ENCODE results near the gene PIANP. TPM values are rescaled to one million over a fixed set of nuclear protein-coding genes. Genes with fewer than 3 reads are reported as not detected.

PIANP gene
- total RNA-seq, 2 experiments from 2014 or later: not detected

DNA sequence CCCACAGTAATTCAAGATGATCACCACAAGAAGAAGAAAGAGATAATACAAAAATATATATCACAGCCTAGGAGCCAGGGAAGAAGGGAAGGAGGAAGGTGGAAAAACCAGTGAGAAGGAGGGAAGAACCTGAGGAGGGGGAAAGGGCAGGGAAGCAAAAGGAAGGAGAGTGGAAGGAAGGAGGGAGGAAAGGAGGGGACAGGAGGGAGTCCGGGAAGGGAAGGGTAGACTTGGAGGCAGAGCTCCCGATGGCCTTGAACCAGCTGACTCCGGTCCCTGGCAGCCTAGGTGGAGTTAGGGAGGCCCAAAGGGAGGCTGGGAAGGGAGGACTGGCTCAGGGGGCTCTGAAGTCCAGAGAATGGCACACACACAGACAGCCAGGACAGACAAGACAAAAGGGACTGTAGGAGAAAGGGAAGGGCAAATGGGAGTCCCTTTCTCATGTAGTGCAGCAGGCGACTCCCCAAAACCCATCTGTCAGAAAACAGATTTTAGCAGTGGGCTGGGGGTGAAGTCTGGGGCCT, 6.7 kb downstream of the PIANP start:
- no peak for ATAC-seq
- POLR2A ChIA-PET: no interaction called here
- Mint-ChIP-seq H3K27me3 (ENCODE audit: low read depth) (peaks cover 10% of the 10 kb centered on the region), H3K4me1 (ENCODE audit: low read depth) (peaks cover 22% of the 10 kb centered on the region), H3K9me3 (ENCODE audit: insufficient read depth) (no peaks in the 10 kb centered on the region), H3K27ac (peak overlapping the region; percentile 0), H3K36me3 (ENCODE audit: low read depth) (no peaks in the 10 kb centered on the region), H3K4me3 (no peak overlapping the region)
- DNase-seq: no peak
- CTCF ChIA-PET: interaction anchor here (1.2 to 1.7 kb wide), 2 partner anchors 10 to 75 kb away, joined by 3 to 6 read pairs; no protein-coding TSS in a partner anchor

DNA sequence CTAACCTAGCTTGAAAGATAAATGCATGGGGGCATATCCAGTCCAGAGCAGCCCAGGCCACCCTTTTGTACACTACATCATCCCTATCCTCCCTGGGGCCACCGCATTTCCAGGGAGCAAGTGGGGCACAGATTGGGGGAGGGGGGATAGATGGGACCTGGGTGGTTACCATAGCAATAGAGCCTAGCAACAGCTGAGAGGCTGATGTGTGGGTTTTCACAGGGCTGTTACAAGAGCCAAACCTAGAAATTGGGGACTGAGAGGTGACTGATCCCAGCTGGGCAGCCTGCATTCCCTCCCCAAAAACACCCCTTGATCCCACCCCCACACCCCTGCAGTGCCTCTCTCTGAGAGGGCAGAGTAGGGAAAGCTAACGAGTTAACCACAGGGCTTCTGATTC, 7.7 kb downstream of the PIANP start:
- peaks cover under 1% of the 10 kb centered on the region for H3K27me3 Mint-ChIP-seq (ENCODE audit: low read depth)
- H3K4me1 Mint-ChIP-seq (ENCODE audit: low read depth): peaks cover 21% of the 10 kb centered on the region
- no peak for DNase-seq
- no peak overlapping the region for H3K4me3 Mint-ChIP-seq
- no peak for ATAC-seq
- H3K27ac Mint-ChIP-seq: peak overlapping the region; percentile 7
- ChIA-PET CTCF (interaction anchor here (1.2 to 2.3 kb wide), 7 partner anchors 9 to 231 kb away, joined by 3 to 7 read pairs (median 4); partner anchors contain the start of gene COPS7A), POLR2A (interaction anchor here (1.6 kb wide), 1 partner anchor 32 kb away, joined by 4 read pairs; no protein-coding TSS in a partner anchor)
- no peaks in the 10 kb centered on the region for H3K9me3 Mint-ChIP-seq (ENCODE audit: insufficient read depth)
- peaks cover 5% of the 10 kb centered on the region for H3K36me3 Mint-ChIP-seq (ENCODE audit: low read depth)

DNA sequence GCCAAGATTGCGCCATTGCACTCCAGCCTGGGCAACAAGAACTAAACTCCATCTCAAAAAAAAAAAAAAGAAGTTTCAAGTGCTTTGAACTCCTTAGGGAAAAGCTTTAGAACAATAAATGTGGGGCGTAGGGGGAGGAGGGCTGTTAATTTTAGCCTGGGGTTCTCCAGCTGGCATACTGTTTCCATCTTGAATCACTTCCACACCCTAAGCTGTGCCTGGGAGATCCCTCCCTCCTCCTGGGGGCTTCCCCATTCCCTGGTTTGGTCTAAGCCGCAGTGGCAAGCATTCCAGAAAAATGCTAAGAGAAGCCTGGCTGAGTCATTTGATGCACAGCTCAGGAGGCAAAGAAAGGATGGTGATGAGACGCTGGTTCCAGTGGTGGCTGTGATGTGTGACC, 9.1 kb downstream of the PIANP start:
- Mint-ChIP-seq H3K4me3 (peak overlapping the region; percentile 4), H3K36me3 (ENCODE audit: low read depth) (peaks cover 18% of the 10 kb centered on the region), H3K4me1 (ENCODE audit: low read depth) (peaks cover 35% of the 10 kb centered on the region), H3K9me3 (ENCODE audit: insufficient read depth) (no peaks in the 10 kb centered on the region), H3K27me3 (ENCODE audit: low read depth) (no peaks in the 10 kb centered on the region), H3K27ac (peak overlapping the region; percentile 21)
- DNase-seq (no peak), ATAC-seq (no peak)
- CTCF ChIA-PET: interaction anchor here (1.2 to 3.9 kb wide), 3 partner anchors 33 to 154 kb away, joined by 3 to 30 read pairs (median 7); partner anchors contain the start of gene COPS7A
- POLR2A ChIA-PET: interaction anchor here (0.6 to 1.6 kb wide), 2 partner anchors 33 to 293 kb away, joined by 4 read pairs; no protein-coding TSS in a partner anchor

DNA sequence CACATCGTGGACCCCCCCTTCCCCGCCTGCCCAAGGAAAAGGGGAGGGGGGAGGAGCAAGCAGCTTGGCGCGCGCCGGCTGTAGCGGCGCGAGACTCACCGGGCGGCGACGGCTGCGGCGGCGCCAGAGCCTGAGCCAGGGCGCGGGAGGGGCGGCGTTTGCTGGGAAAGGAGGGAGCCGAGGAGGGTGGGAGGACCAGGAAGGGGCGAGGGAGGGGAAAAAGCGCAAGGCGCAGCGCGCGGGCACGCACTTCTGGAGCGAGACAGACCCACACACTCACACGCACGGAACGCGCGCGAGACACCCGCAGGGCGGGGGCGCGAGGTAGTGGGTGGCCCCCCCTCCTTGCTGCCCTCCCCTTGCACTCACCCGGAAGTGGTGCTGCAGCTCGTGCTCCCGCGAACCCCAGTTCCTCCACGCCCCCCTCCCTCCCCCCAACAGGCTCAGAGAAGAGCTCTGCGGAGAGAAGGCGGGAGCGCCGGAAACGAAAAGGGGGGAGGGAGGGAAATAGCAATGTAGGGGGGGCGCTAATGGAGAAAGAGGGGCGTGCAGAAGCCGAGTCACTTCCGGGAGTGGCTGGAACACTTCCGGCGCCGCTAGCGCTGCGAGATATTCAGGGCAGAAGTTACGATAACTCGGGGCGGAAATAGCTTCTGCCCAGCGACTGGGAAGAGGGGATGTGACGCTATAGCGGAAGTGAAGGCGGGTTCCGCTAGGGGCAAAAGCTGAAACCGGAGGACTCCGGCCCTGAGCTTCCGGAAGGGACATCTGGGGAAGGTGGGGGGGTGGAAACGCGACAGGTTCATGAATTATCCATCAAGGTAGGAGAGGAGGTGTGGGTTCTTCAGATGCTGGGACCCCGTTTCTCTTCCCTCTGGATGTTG, 11.4 kb downstream of the PIANP start, which contains the start of gene ZNF384:
Gene ZNF384 (minus strand): TSS at position 377 of the 884 bp plus-strand sequence. CDS start 9,855 bp downstream, outside the sequence.
- POLR2A ChIA-PET: interaction anchor here (0.6 to 2.5 kb wide), 43 partner anchors 10 to 1451 kb away, joined by 3 to 69 read pairs (median 5); partner anchors contain the start of genes C12orf57, CDCA3, CHD4 and COPS7A
- peak within 1 kb of the TSS; percentile 94 for H3K27ac Mint-ChIP-seq
- peak; percentile 98 for DNase-seq
- no peaks in the 10 kb centered on the region for H3K9me3 Mint-ChIP-seq (ENCODE audit: insufficient read depth)
- no peaks in the 10 kb centered on the region for H3K27me3 Mint-ChIP-seq (ENCODE audit: low read depth)
- ATAC-seq: peak; percentile 83
- peaks cover 51% of the 10 kb centered on the region for H3K4me1 Mint-ChIP-seq (ENCODE audit: low read depth)
- H3K36me3 Mint-ChIP-seq (ENCODE audit: low read depth): peaks cover 37% of the 10 kb centered on the region
- H3K4me3 Mint-ChIP-seq: peak within 1 kb of the TSS; percentile 95
- CTCF ChIA-PET: interaction anchor here (0.6 to 3.9 kb wide), 31 partner anchors 9 to 183 kb away, joined by 3 to 30 read pairs (median 4); partner anchors contain the start of genes CDCA3, COPS7A, LPAR5 and MLF2

DNA sequence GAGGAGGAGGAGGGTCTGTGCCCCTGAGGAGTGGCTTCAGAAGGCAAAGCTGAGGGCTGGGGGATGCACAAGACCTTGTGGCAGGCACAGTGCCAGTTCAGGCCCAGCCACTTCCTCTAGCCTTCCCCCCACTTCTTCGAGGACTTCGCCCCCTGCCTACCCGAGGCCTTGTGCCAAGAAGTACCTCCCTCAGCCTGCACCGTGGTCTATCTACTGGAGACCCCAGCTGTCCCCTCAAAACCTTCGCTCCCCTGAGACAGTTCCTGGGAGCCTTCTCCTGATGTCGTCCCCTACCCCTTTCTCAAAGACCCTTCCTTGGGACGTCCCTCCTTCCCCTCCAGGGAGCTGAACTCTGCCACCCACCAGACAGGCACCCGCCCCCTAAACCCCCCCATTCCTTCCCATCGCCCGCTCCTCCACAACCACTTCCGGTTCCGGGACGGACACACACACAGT, 12.0 kb downstream of the PIANP start:
- no peaks in the 10 kb centered on the region for H3K9me3 Mint-ChIP-seq (ENCODE audit: insufficient read depth)
- CTCF ChIA-PET: interaction anchor here (0.6 to 3.9 kb wide), 25 partner anchors 9 to 163 kb away, joined by 3 to 30 read pairs (median 4); partner anchors contain the start of genes CDCA3, COPS7A, LPAR5 and MLF2
- peak overlapping the region; percentile 94 for H3K27ac Mint-ChIP-seq
- peaks cover 42% of the 10 kb centered on the region for H3K36me3 Mint-ChIP-seq (ENCODE audit: low read depth)
- ATAC-seq (peak; percentile 21), DNase-seq (peak; percentile 65)
- POLR2A ChIA-PET: interaction anchor here (0.6 to 2.5 kb wide), 30 partner anchors 10 to 1451 kb away, joined by 3 to 69 read pairs (median 7); partner anchors contain the start of genes C12orf57, CDCA3, CHD4 and COPS7A
- H3K4me3 Mint-ChIP-seq: peak overlapping the region; percentile 95
- peaks cover 52% of the 10 kb centered on the region for H3K4me1 Mint-ChIP-seq (ENCODE audit: low read depth)
- H3K27me3 Mint-ChIP-seq (ENCODE audit: low read depth): no peaks in the 10 kb centered on the region

DNA sequence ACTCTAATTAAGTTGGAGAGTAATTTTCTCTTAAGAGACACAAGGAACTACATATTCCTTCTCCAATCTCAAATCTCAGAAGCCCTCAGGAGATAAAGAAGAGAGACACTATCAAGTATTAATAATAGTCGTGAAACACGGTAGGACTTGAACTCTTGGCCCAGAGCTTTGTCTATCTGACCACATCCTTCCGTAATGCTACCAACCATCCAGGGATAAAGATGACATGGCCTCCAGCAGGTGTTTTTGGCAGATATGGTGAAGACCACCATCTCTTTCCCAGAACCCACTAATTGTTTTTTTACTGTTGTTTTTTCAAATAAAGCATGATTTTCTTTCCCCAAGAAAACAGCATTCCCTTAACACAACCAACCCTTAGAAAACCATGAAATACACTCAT, 14.8 kb downstream of the PIANP start:
- peaks cover 54% of the 10 kb centered on the region for H3K36me3 Mint-ChIP-seq (ENCODE audit: low read depth)
- H3K4me1 Mint-ChIP-seq (ENCODE audit: low read depth): peaks cover 57% of the 10 kb centered on the region
- CTCF ChIA-PET: interaction anchor here (0.9 to 1.6 kb wide), 3 partner anchors 15 to 120 kb away, joined by 3 to 4 read pairs (median 4); no protein-coding TSS in a partner anchor
- no peak overlapping the region for H3K27ac Mint-ChIP-seq
- ATAC-seq (no peak), DNase-seq (no peak)
- no peak overlapping the region for H3K4me3 Mint-ChIP-seq
- POLR2A ChIA-PET: no interaction called here
- H3K9me3 Mint-ChIP-seq (ENCODE audit: insufficient read depth): no peaks in the 10 kb centered on the region
- H3K27me3 Mint-ChIP-seq (ENCODE audit: low read depth): no peaks in the 10 kb centered on the region

DNA sequence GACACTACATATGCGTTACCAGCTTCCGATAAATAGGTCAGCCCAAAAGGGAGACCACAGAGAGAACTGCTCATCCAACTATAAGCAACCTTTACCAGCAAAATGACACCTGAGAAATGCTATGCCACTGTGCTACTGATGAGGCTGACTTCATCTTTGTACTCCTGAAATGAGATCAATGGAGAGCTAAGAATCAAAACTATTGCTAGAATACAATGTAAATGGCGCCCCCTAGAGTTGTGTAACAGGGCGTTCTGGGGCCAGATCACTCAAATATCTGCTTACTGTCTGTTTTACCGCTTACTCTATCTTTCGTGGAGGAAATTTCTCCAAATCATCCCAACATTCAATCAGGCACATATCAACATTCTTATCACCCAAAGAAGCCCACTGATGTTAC, 16.0 kb downstream of the PIANP start:
- DNase-seq (peak; percentile 74), ATAC-seq (no peak)
- H3K9me3 Mint-ChIP-seq (ENCODE audit: insufficient read depth): no peaks in the 10 kb centered on the region
- peak overlapping the region; percentile 61 for H3K27ac Mint-ChIP-seq
- H3K36me3 Mint-ChIP-seq (ENCODE audit: low read depth): peaks cover 61% of the 10 kb centered on the region
- H3K4me1 Mint-ChIP-seq (ENCODE audit: low read depth): peaks cover 51% of the 10 kb centered on the region
- H3K27me3 Mint-ChIP-seq (ENCODE audit: low read depth): no peaks in the 10 kb centered on the region
- ChIA-PET CTCF (interaction anchor here (0.8 to 2.2 kb wide), 31 partner anchors 9 to 261 kb away, joined by 3 to 33 read pairs (median 5); partner anchors contain the start of genes COPS7A and USP5), POLR2A (interaction anchor here (0.7 to 1.5 kb wide), 3 partner anchors 15 to 64 kb away, joined by 3 to 4 read pairs (median 4); partner anchors contain the start of gene LPAR5)
- no peak overlapping the region for H3K4me3 Mint-ChIP-seq

DNA sequence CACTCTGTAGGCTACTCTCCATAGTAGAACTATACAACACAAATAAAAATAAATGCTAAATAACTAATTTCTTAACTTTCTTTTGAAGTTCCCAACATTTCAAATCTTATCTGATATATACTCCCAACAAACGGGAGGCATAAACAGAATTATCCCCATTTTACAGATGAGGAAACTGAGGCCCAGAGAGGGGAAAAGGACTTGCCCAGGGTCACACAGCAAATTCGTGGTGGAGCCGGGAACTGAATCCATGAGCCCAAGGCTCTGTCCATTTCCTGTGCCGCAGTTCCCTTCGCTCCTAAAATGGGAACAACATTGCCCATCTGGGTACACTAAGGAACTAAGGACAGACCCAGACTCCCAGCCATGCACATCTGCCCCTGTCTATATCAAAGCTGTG, 23.7 kb downstream of the PIANP start:
- peaks cover 4% of the 10 kb centered on the region for H3K4me1 Mint-ChIP-seq (ENCODE audit: low read depth)
- ATAC-seq (no peak), DNase-seq (no peak)
- H3K9me3 Mint-ChIP-seq (ENCODE audit: insufficient read depth): no peaks in the 10 kb centered on the region
- H3K36me3 Mint-ChIP-seq (ENCODE audit: low read depth): peaks cover 70% of the 10 kb centered on the region
- ChIA-PET CTCF (interaction anchor here (0.9 kb wide), 1 partner anchor 106 kb away, joined by 4 read pairs; no protein-coding TSS in a partner anchor), POLR2A (interaction anchor here (1.5 kb wide), 1 partner anchor 12 kb away, joined by 8 read pairs; the partner anchor contains the start of gene ZNF384)
- H3K4me3 Mint-ChIP-seq: no peak overlapping the region
- no peaks in the 10 kb centered on the region for H3K27me3 Mint-ChIP-seq (ENCODE audit: low read depth)
- H3K27ac Mint-ChIP-seq: no peak overlapping the region

DNA sequence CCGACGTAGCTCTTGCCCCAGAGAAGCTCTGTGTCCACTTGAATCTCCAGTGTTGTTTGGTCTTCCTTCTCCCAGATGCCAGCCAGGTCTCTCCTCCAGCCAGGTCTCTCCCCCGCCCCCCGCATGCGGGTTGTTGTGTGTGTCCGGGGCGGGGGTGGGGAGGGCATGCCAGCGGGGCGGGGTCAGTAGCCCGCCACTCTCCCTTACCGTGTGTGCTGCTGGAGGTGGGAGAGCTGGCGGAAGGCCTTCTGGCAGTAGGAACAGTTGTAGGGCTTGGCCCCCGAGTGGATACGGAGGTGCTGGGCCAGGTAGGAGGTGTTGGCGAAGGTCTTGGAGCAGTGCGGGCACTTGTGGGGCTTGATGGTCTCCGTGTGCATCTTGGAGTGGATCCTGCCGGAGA, 28.5 kb downstream of the PIANP start:
- POLR2A ChIA-PET: no interaction called here
- H3K36me3 Mint-ChIP-seq (ENCODE audit: low read depth): peaks cover 76% of the 10 kb centered on the region

DNA sequence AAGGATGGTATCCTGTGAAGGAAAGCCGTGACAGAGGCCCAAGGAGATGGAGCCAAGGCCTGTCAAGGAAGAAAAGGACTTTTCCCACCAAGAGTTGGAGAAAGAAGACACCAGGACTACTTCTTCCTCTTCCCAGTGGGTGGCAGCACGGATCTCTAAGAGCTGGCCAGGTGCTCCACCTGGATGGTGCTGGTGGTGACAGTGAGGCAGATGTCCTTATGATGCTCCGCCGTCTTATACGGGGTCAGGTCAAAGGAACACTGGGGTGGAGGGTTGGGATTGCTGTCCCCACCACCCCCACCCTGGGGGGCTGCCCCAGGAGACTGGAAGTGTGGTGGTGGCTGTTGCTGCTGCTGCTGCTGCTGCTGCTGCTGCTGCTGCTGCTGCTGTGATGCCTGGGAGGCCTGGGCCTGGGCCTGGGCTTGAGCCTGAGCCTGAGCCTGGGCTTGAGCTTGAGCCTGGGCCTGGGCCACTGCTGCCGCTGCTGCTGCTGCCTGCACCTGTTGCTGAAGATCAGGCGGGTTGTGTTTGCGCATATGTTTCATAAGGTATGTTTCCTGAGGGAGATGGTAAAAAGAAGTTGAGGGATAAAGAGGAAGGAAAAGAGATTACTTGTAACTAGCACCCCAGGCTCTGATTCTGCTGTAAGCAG, 32.9 kb downstream of the PIANP start:
- ChIA-PET CTCF (interaction anchor here (1.2 to 2.4 kb wide), 2 partner anchors 12 to 17 kb away, joined by 3 to 7 read pairs; no protein-coding TSS in a partner anchor), POLR2A (no interaction called here)
- Mint-ChIP-seq H3K36me3 (ENCODE audit: low read depth) (peaks cover 66% of the 10 kb centered on the region), H3K27me3 (ENCODE audit: low read depth) (no peaks in the 10 kb centered on the region), H3K27ac (peak overlapping the region; percentile 10), H3K9me3 (ENCODE audit: insufficient read depth) (no peaks in the 10 kb centered on the region), H3K4me3 (no peak overlapping the region), H3K4me1 (ENCODE audit: low read depth) (peaks cover 13% of the 10 kb centered on the region)
- no peak for DNase-seq
- no peak for ATAC-seq

More for the DNA sequence above, 28.5 kb downstream of the PIANP start:
- H3K27me3 Mint-ChIP-seq (ENCODE audit: low read depth): no peaks in the 10 kb centered on the region
- CTCF ChIA-PET: interaction anchor here (1.0 kb wide), 1 partner anchor 12 kb away, joined by 3 read pairs; no protein-coding TSS in a partner anchor
- H3K27ac Mint-ChIP-seq: no peak overlapping the region
- no peaks in the 10 kb centered on the region for H3K4me1 Mint-ChIP-seq (ENCODE audit: low read depth)
- ATAC-seq (no peak), DNase-seq (no peak)
- H3K9me3 Mint-ChIP-seq (ENCODE audit: insufficient read depth): no peaks in the 10 kb centered on the region
- H3K4me3 Mint-ChIP-seq: no peak overlapping the region

DNA sequence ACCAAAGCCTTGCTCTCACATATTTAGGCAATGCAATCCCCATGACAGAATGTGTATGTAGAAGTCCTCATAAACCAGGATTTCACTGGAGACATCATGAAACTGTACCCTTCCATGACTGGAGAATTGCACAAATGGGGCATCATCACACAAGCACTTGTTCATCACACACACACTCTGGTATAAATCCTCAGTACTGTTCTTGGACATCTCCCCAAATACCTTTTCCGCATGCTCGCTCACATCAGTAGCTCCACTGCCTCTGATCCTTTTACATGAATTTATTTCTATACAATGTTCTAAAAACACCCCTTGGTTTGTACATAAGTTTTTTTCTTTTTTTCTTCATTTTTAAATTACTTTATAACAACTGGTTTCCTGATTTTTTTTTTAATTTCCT, 34.4 kb downstream of the PIANP start:
- CTCF ChIA-PET: interaction anchor here (3.0 kb wide), 1 partner anchor 46 kb away, joined by 12 read pairs; no protein-coding TSS in a partner anchor

More for the DNA sequence above, 34.4 kb downstream of the PIANP start:
- no peak for ATAC-seq
- no peak overlapping the region for H3K4me3 Mint-ChIP-seq
- no peak for DNase-seq
- no peak overlapping the region for H3K27ac Mint-ChIP-seq
- H3K9me3 Mint-ChIP-seq (ENCODE audit: insufficient read depth): no peaks in the 10 kb centered on the region
- H3K4me1 Mint-ChIP-seq (ENCODE audit: low read depth): peaks cover 22% of the 10 kb centered on the region
- POLR2A ChIA-PET: no interaction called here
- H3K36me3 Mint-ChIP-seq (ENCODE audit: low read depth): peaks cover 52% of the 10 kb centered on the region
- no peaks in the 10 kb centered on the region for H3K27me3 Mint-ChIP-seq (ENCODE audit: low read depth)

Data from activated CD8-positive, alpha-beta T cell treated with anti-CD3 and anti-CD28 coated beads, Interleukin-2, amount 10 ng/mL, durations not matched to agents 7 days and 5 days (primary cell).